Neuron (in vitro differentiated cells): Measurements from ENCODE around the gene LILRA5.
"Not testable (repeated sequence)": the region's sequence is repeated elsewhere in the genome, so short reads cannot be mapped to it uniquely, and the experiment has no call there.

Experiments used
- H2AFZ ChIP-seq: one replicate; pipeline ENCODE4 v1.6.1; 2013; ENCODE audit warnings: low read depth, mild to moderate bottlenecking, inconsistent platforms, low read length, moderate library complexity
- H3K27me3 ChIP-seq: one replicate; pipeline ENCODE4 v1.6.1; 2013; ENCODE audit warnings: low read length; ENCODE audit not compliant: insufficient read depth
- H3K36me3 ChIP-seq: one replicate; pipeline ENCODE4 v1.6.1; 2013; ENCODE audit warnings: low read length; ENCODE audit not compliant: insufficient read depth
- H3K4me1 ChIP-seq: one replicate; pipeline ENCODE4 v1.6.1; 2013; ENCODE audit warnings: low read length; ENCODE audit not compliant: insufficient read depth
- H3K4me3 ChIP-seq: 2 replicates; pipeline ENCODE4 v1.5.1; 2013; ENCODE audit warnings: mild to moderate bottlenecking, low read length, moderate library complexity
- H3K9me3 ChIP-seq: one replicate; pipeline ENCODE4 v1.6.1; 2013; ENCODE audit warnings: low read length

The LILRA5 gene

DNA sequence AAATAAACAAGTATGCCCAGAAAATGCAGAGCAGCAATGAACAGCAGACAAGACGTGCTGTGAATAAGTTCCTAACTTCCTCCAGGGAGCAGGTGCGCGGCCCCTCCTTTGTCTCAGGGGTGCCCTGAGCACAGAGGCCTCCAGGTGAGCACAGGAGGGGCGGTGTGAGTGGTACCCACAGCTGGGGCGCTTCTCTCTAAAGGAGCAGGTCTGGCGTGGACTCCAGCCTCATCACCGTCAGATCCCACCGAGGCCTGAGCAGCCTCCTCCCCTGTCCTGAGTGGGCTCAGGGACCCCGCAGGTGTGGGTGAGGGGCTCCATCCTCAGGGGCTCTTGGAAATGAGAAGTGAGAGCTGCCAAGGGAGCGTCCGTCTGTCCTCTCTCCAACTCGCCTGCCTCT lies 3.2 kb downstream of the LILRA5 start:
- H3K36me3 ChIP-seq = no peaks in the 10 kb centered on the region
- no peak overlapping the region for H3K4me3 ChIP-seq
- H3K9me3 ChIP-seq = no peaks in the 10 kb centered on the region
- H3K27me3 ChIP-seq = no peaks in the 10 kb centered on the region
- no peaks in the 10 kb centered on the region for H3K4me1 ChIP-seq
- no peak overlapping the region for H2AFZ ChIP-seq

GRCh38 chr19:54307389-54308020 lies 5.5 kb downstream of the LILRA5 start:
- H3K9me3 ChIP-seq = no peaks in the 10 kb centered on the region
- no peaks in the 10 kb centered on the region for H3K36me3 ChIP-seq
- no peaks in the 10 kb centered on the region for H3K27me3 ChIP-seq
- H2AFZ ChIP-seq = no peak overlapping the region
- no peaks in the 10 kb centered on the region for H3K4me1 ChIP-seq
- no peak overlapping the region for H3K4me3 ChIP-seq

DNA sequence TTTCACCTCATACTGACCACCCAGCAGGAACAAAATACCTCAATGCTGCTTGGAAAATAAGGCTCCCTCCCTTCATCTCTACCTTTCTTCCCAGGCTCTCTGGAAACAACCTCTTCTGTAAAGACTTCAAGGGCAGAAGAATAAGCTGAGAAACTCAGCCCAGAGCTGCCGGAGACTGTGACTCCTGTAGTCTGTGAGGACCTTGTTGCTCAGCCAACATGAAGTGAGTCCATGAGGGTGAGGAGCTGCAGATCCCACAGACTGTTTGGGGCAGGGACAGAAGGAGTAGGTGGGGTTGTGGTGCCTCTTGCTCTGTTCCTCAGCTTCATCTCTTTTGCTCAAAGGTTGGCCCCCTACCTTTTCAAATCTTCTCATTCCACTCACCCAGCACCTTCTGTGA lies 7.8 kb downstream of the LILRA5 start:
- H3K27me3 ChIP-seq = peaks cover 10% of the 10 kb centered on the region

DNA sequence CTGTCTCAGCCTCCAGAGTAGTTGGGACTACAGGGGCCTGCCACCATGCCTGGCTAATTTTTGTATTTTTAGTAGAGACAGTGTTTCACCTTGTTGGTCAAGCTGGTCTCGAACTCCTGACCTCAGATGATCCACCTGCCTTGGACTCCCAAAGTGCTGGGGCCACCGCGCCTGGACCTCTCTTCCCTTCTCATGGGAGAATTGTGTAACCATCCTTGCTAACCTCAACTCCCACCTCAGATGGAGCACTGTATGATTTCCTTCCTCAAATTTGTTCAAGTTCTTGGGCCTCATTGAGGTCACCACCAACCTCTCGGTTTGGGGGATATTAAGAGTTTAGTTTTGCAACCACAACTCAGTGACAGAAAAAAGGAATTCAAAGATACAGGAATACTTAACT lies 10.7 kb downstream of the LILRA5 start:
- no peaks in the 10 kb centered on the region for H3K36me3 ChIP-seq
- H3K27me3 ChIP-seq = peaks cover 12% of the 10 kb centered on the region
- H2AFZ ChIP-seq = no peak overlapping the region
- no peaks in the 10 kb centered on the region for H3K9me3 ChIP-seq
- no peaks in the 10 kb centered on the region for H3K4me1 ChIP-seq
- no peak overlapping the region for H3K4me3 ChIP-seq

More for the DNA sequence above, 7.8 kb downstream of the LILRA5 start:
- no peak overlapping the region for H3K4me3 ChIP-seq
- no peaks in the 10 kb centered on the region for H3K4me1 ChIP-seq
- H3K36me3 ChIP-seq = no peaks in the 10 kb centered on the region
- no peaks in the 10 kb centered on the region for H3K9me3 ChIP-seq
- H2AFZ ChIP-seq = no peak overlapping the region

- Histone ChIP-seq H3K27me3 (peaks cover 12% of the 10 kb centered on the region), H3K4me3 (no peak overlapping the region), H3K9me3 (no peaks in the 10 kb centered on the region), H3K36me3 (no peaks in the 10 kb centered on the region), H2AFZ (no peak overlapping the region), H3K4me1 (no peaks in the 10 kb centered on the region)
These were observed 13.5 kb downstream of the LILRA5 start for GRCh38 chr19:54299515-54299914.

GRCh38 chr19:54299126-54299498 lies 13.9 kb downstream of the LILRA5 start:
- H3K27me3 ChIP-seq = peaks cover 12% of the 10 kb centered on the region
- H3K4me3 ChIP-seq = no peak overlapping the region

DNA sequence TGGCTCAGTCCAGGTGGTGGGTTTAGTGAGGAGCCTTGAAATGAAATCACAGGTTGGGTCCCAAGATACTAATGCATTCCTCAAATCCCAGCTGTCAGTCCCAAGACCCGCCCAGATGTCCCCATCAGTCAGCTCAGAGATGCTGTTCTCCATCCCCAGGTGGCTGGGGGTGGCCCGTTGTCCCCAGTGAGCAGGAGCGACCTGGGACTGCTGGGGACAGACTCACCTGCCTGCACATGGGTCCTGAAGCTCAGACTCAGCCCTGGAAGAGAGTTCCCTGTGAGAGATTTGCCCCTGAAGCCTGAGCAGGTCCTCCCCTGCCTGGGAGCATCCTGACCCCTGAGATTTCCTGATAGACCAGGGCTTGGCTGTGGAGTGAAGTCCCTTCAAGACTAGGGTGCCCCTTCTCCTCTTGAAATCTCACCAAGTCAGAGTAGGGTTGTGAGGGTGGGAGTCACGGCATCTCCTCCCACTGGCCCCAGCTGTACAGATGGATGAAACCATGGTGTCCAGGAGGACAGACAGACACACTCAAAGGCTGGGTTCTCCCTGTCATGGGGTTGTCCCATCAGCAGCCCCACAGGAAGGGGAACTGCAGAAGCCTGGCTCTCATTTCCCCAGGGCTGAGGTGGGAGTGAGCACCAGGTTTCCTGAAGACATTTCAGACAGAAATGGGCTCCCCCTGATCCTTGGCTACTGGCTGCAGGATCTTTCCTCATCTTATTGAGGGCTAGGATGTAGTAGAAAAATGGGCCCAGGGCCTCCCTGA lies 14.4 kb downstream of the LILRA5 start:
- H3K36me3 ChIP-seq = no peaks in the 10 kb centered on the region
- no peaks in the 10 kb centered on the region for H3K4me1 ChIP-seq

More at GRCh38 chr19:54299126-54299498, 13.9 kb downstream of the LILRA5 start:
- H3K9me3 ChIP-seq = no peaks in the 10 kb centered on the region
- H2AFZ ChIP-seq = no peak overlapping the region
- H3K36me3 ChIP-seq = no peaks in the 10 kb centered on the region
- no peaks in the 10 kb centered on the region for H3K4me1 ChIP-seq

DNA sequence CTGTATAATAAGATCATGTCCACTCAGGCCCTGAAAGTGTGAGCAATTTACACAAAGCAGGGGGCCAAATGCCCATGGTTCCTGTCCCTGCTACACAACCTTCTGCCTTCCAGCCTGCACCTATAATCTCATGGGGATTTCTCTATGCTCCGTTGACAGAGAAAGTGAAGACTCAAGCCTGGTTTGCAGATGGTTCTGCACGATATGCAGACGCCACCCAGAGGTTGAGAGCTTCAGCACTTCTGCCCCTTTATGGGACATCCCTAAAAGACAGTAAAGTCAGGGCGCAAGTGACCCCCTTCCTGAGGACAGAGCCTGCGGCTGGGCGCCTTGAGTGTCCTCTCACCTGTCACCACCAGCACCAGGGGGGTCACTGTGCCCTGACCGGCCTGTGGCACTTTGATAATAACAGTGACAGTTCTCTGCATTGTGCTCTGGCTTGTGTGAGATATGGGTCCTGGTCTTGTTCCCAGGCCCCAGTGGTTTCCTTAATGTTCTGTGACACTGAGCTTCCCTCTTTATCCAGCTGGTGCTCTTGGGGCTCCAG lies 15.1 kb downstream of the LILRA5 start:
- Histone ChIP-seq H3K4me3 (no peak overlapping the region), H3K9me3 (no peaks in the 10 kb centered on the region), H2AFZ (no peak overlapping the region), H3K36me3 (no peaks in the 10 kb centered on the region), H3K27me3 (peaks cover 14% of the 10 kb centered on the region), H3K4me1 (no peaks in the 10 kb centered on the region)

More for the DNA sequence above, 14.4 kb downstream of the LILRA5 start:
- Histone ChIP-seq H2AFZ (no peak overlapping the region), H3K4me3 (no peak overlapping the region), H3K9me3 (no peaks in the 10 kb centered on the region), H3K27me3 (peaks cover 14% of the 10 kb centered on the region)

DNA sequence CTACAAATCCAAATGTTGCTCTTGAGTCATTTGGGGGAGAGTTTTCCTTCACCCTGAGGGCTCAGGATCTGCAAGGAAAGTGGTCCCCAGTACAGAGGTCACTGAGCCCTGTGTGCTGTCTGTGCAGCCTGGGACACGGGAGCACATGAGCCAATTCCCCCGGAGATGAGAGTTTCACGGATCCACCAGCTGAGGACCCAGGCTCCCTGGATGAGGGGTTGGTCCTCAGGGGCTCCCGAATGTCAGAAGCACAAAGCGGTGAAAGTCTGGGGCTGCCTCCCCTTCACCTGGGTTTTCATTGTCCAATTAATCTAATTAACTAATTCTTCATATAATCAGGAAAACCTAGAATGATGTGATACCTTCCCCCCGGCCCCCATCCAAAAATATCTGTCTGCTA lies 18.4 kb downstream of the LILRA5 start:
- no peak overlapping the region for H2AFZ ChIP-seq
- no peaks in the 10 kb centered on the region for H3K9me3 ChIP-seq
- H3K4me3 ChIP-seq = no peak overlapping the region
- H3K36me3 ChIP-seq = no peaks in the 10 kb centered on the region
- peaks cover 5% of the 10 kb centered on the region for H3K27me3 ChIP-seq
- peaks cover 4% of the 10 kb centered on the region for H3K4me1 ChIP-seq

GRCh38 chr19:54289160-54289559 lies 23.8 kb downstream of the LILRA5 start:
- H3K4me3 ChIP-seq, H3K36me3 ChIP-seq, H2AFZ ChIP-seq, H3K9me3 ChIP-seq, H3K27me3 ChIP-seq, H3K4me1 ChIP-seq: not testable (repeated sequence)

DNA sequence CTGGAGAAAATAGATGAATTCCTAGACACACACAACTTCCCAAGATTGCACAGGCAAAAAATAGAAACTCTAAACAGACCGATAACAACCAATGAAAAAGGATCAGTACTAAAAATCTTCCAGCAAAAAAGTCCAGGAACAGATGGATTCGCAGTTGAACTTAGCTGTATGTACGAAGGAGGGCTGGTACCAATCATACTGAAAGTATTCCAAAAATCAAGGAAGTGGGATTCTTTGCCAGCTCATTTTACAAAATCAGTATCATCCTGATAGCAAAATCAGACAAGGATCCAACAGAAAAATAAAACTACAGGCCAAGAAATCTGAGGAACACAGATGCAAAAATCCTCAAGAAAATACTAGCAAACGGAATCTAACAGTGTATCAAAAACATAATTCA lies 25.5 kb downstream of the LILRA5 start:
- Histone ChIP-seq H3K9me3 (no peaks in the 10 kb centered on the region), H3K4me3 (no peak overlapping the region), H3K27me3 (no peaks in the 10 kb centered on the region), H3K36me3 (no peaks in the 10 kb centered on the region), H2AFZ (no peak overlapping the region), H3K4me1 (peaks cover 6% of the 10 kb centered on the region)

DNA sequence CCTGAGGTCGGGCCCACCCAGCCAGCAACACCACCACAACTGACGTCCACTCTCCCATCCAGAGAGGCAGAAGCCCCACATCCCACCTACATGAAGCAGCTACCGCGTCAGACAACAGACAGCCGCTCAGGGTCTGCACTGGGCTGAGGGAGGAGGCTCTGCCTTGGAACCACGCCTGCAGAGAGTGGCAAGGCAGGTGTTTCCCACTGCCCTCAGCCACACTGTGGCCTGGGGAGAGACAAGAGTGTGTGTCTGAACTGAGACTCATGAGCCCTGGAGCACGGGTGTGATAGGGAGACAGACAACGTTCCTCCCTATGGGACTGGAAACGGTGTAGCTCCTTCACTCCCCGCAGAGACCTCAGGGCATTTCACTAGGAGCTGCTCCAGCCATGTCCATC lies 26.7 kb downstream of the LILRA5 start:
- H3K4me1 ChIP-seq, H3K36me3 ChIP-seq, H3K4me3 ChIP-seq, H3K27me3 ChIP-seq, H3K9me3 ChIP-seq, H2AFZ ChIP-seq: not testable (repeated sequence)

DNA sequence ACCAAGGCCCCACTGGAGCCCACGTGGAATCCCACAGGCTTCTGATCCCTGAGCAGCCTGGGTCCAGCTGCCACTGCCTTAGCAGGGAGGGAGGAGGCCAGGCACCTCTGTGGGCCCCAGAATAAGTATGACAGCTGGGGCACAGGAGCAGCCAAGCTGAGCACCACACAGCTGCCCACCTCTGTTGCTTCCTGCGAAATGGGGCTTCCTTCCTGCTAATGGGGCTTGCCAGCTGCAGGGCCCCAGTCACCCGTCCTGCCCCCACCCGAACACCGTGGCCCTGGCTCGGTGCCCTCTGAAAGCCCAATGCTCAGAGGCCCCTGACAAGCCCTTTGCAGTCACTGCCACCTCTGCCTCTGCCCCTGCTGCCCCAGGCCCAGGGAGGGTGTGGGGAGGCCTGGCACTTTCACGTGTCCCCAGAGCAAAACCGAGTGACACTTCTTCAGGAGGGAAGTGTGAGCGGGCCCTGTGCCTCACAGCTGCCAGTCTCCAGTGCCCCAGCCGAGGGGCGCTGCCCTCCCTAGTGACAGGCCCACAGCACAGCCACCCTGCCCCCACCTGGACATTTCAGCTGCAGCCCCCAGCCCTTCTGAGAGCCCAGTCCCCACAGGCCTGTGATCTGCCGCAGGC lies 27.4 kb downstream of the LILRA5 start:
- H3K9me3 ChIP-seq, H3K4me3 ChIP-seq, H2AFZ ChIP-seq, H3K4me1 ChIP-seq, H3K27me3 ChIP-seq, H3K36me3 ChIP-seq: not testable (repeated sequence)
